Neural progenitor cell (in vitro differentiated cells): ENCODE measurements around the gene RPS24.
"Not testable (repeated sequence)": the region's sequence is repeated elsewhere in the genome, so short reads cannot be mapped to it uniquely, and the experiment has no call there.

Source experiments
- EZH2 ChIP-seq: fragments of 200-600 bp; sonication (generic); IDR thresholded peaks from 2 replicates; pipeline ENCODE4 v1.6.1; 2017; ENCODE audit warnings: antibody characterized with exemption, mild to moderate bottlenecking, moderate library complexity
- EZH2phosphoT487 ChIP-seq: fragments of 200-600 bp; sonication (generic); IDR thresholded peaks from 2 replicates; pipeline ENCODE4 v1.6.1; 2017; ENCODE audit warnings: antibody characterized with exemption
- TF ChIP-seq, protein P1 (sequence below): fragments of 200-600 bp; sonication (generic); IDR thresholded peaks from 2 replicates; pipeline ENCODE4 v1.5.1; 2017; ENCODE audit warnings: antibody characterized with exemption, mild to moderate bottlenecking

DNA sequence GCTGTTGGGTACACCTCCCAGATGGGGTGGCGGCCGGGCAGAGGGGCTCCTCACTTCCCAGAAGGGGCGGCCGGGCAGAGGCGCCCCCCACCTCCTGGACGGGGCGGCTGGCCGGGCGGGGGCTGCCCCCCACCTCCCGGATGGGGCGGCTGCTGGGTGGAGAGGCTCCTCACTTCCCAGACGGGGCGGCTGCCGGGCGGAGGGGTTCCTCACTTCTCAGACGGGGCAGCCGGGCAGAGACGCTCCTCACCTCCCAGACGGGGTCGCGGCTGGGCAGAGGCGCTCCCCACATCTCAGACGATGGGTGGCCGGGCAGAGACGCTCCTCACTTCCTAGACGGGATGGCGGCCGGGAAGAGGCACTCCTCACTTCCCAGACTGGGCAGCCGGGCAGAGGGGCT lies 42.1 kb downstream of the RPS24 start:
- not testable (repeated sequence) for TF ChIP-seq EZH2, EZH2phosphoT487
- TF ChIP-seq, protein P1, sequence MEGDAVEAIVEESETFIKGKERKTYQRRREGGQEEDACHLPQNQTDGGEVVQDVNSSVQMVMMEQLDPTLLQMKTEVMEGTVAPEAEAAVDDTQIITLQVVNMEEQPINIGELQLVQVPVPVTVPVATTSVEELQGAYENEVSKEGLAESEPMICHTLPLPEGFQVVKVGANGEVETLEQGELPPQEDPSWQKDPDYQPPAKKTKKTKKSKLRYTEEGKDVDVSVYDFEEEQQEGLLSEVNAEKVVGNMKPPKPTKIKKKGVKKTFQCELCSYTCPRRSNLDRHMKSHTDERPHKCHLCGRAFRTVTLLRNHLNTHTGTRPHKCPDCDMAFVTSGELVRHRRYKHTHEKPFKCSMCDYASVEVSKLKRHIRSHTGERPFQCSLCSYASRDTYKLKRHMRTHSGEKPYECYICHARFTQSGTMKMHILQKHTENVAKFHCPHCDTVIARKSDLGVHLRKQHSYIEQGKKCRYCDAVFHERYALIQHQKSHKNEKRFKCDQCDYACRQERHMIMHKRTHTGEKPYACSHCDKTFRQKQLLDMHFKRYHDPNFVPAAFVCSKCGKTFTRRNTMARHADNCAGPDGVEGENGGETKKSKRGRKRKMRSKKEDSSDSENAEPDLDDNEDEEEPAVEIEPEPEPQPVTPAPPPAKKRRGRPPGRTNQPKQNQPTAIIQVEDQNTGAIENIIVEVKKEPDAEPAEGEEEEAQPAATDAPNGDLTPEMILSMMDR = not testable (repeated sequence)
